SH-SY5Y (cell line): ENCODE results near the gene COG4.

Source experiments
- GATA2 ChIP-seq: IDR thresholded peaks from 2 replicates; pipeline ENCODE4 v1.6.1; 2011; ENCODE audit warnings: mild to moderate bottlenecking, low read depth, low read length
- GATA3 ChIP-seq: IDR thresholded peaks from 2 replicates; pipeline ENCODE4 v1.6.1; 2011; ENCODE audit warnings: low read depth, mild to moderate bottlenecking, low read length, moderate library complexity

DNA sequence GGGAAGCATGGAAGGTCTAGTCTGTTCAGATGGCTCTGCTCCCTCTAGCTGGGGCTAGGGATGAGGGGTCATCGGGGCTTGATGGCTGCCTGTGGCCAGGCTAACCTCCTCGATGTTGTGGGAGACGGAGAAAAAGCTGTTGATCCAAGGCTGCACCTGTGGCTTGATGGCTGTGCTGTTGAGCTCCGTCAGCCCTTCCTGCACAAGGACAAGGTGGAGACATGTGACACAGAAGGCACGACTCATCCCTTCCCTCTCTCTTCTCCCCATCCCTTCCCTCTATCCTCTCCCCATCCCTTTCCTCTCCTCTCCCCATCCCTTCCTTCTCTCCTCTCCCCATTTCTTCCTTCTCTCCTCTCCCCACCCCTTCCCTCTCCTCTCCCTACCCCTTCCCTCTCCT is 40.7 kb downstream of the COG4 start:
- TF ChIP-seq GATA2 (no peak), GATA3 (no peak)
